Liver (tissue), 9 donors: ENCODE results near the gene GPRC5B. TPM values are rescaled to one million over a fixed set of nuclear protein-coding genes. Genes with fewer than 3 reads are reported as not detected.

Source experiments
- DNase-seq: peaks from one replicate; pipeline ENCODE4 v3.0.0-alpha.2; 2017; ENCODE audit warnings: low spot score
- H3K27ac ChIP-seq, 2 donors: one replicate each; pipeline ENCODE4 v1.7.0; 2013; ENCODE audit warnings: inconsistent platforms in 2 of 2, low read length in 2 of 2, control low read depth in 1 of 2, low read depth in 1 of 2, mild to moderate bottlenecking in 1 of 2
- H3K27me3 ChIP-seq, 4 donors: one replicate each; pipeline versions ENCODE4 v1.6.1 to v1.7.0; 2013; ENCODE audit warnings: low read length in 3 of 4, inconsistent platforms in 1 of 4, mild to moderate bottlenecking in 1 of 4, moderate library complexity in 1 of 4; ENCODE audit not compliant: control insufficient read depth in 4 of 4, insufficient read depth in 4 of 4
- H3K36me3 ChIP-seq, 4 donors: one replicate each; pipeline versions ENCODE4 v1.6.1 to v1.7.0; 2013; ENCODE audit warnings: low read length in 3 of 4, mild to moderate bottlenecking in 3 of 4, low read depth in 1 of 4, moderate library complexity in 1 of 4; ENCODE audit not compliant: control insufficient read depth in 4 of 4, insufficient read depth in 3 of 4
- H3K4me1 ChIP-seq, 4 donors: one replicate each; pipeline versions ENCODE4 v1.6.1 to v1.7.0; 2013; ENCODE audit warnings: low read length in 3 of 4, mild to moderate bottlenecking in 3 of 4, moderate library complexity in 1 of 4; ENCODE audit not compliant: control insufficient read depth in 4 of 4, insufficient read depth in 4 of 4
- H3K4me3 ChIP-seq, 3 donors: one replicate each; pipeline versions ENCODE4 v1.6.1 to v1.7.0; 2013; ENCODE audit warnings: low read length in 3 of 3, control low read depth in 1 of 3, low read depth in 1 of 3, mild to moderate bottlenecking in 1 of 3
- H3K9ac ChIP-seq, 2 donors: one replicate each; pipeline ENCODE4 v1.7.0; 2013; ENCODE audit warnings: low read length in 2 of 2, mild to moderate bottlenecking in 2 of 2, moderate library complexity in 2 of 2, control low read depth in 1 of 2, low read depth in 1 of 2
- H3K9me3 ChIP-seq, 4 donors: one replicate each; pipeline versions ENCODE4 v1.6.1 to v1.7.0; 2013; ENCODE audit warnings: low read length in 3 of 4; ENCODE audit not compliant: control insufficient read depth in 4 of 4
- EGR1 ChIP-seq, 2 donors: IDR thresholded peaks; 2 replicates each; pipeline ENCODE4 v1.6.1; 2016 to 2018; ENCODE audit warnings: antibody characterized with exemption in 2 of 2, low read depth in 2 of 2
- FOXA2 ChIP-seq: IDR thresholded peaks from 2 replicates; pipeline ENCODE4 v1.6.1; 2016; ENCODE audit warnings: antibody characterized with exemption
- GABPA ChIP-seq, 2 donors: IDR thresholded peaks in 1 of 2; conservative IDR thresholded peaks in 1 of 2; 2 replicates each; pipeline ENCODE4 v1.6.1; 2016; ENCODE audit warnings: antibody characterized with exemption in 2 of 2, mild to moderate bottlenecking in 1 of 2, moderate library complexity in 1 of 2
- HNF4A ChIP-seq, 2 donors: conservative IDR thresholded peaks; 2 replicates each; pipeline ENCODE4 v1.6.1; 2016; ENCODE audit warnings: antibody characterized with exemption in 2 of 2, mild to moderate bottlenecking in 2 of 2
- HNF4G ChIP-seq: IDR thresholded peaks from 2 replicates; pipeline ENCODE4 v1.6.1; 2016; ENCODE audit warnings: antibody characterized with exemption
- JUND ChIP-seq, 2 donors: IDR thresholded peaks; 2 replicates each; pipeline ENCODE4 v1.6.1; 2016; ENCODE audit warnings: antibody characterized with exemption in 2 of 2
- NR2F2 ChIP-seq: IDR thresholded peaks from 2 replicates; pipeline ENCODE4 v1.6.1; 2016; ENCODE audit warnings: antibody characterized with exemption
- RAD21 ChIP-seq, 2 donors: IDR thresholded peaks; 2 replicates each; pipeline ENCODE4 v1.6.1; 2016; ENCODE audit warnings: antibody characterized with exemption in 2 of 2, mild to moderate bottlenecking in 2 of 2
- RXRA ChIP-seq, 2 donors: IDR thresholded peaks; 2 replicates each; pipeline ENCODE4 v1.6.1; 2017 to 2018; ENCODE audit warnings: antibody characterized with exemption in 2 of 2, mild to moderate bottlenecking in 1 of 2
- WGBS: extraction: QIAGEN DNeasy Blood & Tissue Kit; methylation state at CpG from one replicate; pipeline ENCODE4 v1.1.7; 2013; 5-methylcytosine and 5-hydroxymethylcytosine counted together
- polyA plus RNA-seq, 2 donors: library from polyadenylated mRNA; stranded (reverse) in 1 of 2; unstranded in 1 of 2; fragments of 200-250 nt in 1 of 2; fragments of >200 nt in 1 of 2; fragmentation: Nextera tagmentation in 1 of 2; extraction: Ambion mirVana in 1 of 2; gene quantifications; one replicate each; pipeline versions ENCODE4 v1.2.1 to v1.2.3, GENCODE V29; 2013 to 2015
- total RNA-seq, 2 donors: library from RNA; depleted of rRNA; stranded (reverse); fragments of >200 nt; gene quantifications; one replicate each; pipeline ENCODE4 v1.2.3, GENCODE V29; 2014
- TF ChIP-seq, protein P1 (sequence below): IDR thresholded peaks from 2 replicates; pipeline ENCODE4 v1.6.1; 2016; ENCODE audit warnings: antibody characterized with exemption
- TF ChIP-seq, protein P2 (sequence below): fragments of 150-350 bp; IDR thresholded peaks from 2 replicates; pipeline ENCODE4 v1.5.1; 2017; ENCODE audit warnings: improper control_type of control experiment, low read depth, low read length; ENCODE audit not compliant: missing input control
- TF ChIP-seq, protein P3 (sequence below): IDR thresholded peaks from 2 replicates; pipeline ENCODE4 v1.6.1; 2016; ENCODE audit warnings: antibody characterized with exemption
- TF ChIP-seq, protein P4 (sequence below): IDR thresholded peaks from 2 replicates; pipeline ENCODE4 v1.6.1; 2016; ENCODE audit warnings: antibody characterized with exemption
- TF ChIP-seq, protein P5 (sequence below): IDR thresholded peaks from 2 replicates; pipeline ENCODE4 v1.6.1; 2016; ENCODE audit warnings: antibody characterized with exemption, mild to moderate bottlenecking
- donor health status: healthy.
- donor health status: healthy.
- donor health status: healthy.
- donor health status: healthy.
- donor health status: healthy.

The GPRC5B gene
- total and polyA plus RNA-seq, 4 donors: 1.5 to 4.7 (median 2.7) TPM

DNA sequence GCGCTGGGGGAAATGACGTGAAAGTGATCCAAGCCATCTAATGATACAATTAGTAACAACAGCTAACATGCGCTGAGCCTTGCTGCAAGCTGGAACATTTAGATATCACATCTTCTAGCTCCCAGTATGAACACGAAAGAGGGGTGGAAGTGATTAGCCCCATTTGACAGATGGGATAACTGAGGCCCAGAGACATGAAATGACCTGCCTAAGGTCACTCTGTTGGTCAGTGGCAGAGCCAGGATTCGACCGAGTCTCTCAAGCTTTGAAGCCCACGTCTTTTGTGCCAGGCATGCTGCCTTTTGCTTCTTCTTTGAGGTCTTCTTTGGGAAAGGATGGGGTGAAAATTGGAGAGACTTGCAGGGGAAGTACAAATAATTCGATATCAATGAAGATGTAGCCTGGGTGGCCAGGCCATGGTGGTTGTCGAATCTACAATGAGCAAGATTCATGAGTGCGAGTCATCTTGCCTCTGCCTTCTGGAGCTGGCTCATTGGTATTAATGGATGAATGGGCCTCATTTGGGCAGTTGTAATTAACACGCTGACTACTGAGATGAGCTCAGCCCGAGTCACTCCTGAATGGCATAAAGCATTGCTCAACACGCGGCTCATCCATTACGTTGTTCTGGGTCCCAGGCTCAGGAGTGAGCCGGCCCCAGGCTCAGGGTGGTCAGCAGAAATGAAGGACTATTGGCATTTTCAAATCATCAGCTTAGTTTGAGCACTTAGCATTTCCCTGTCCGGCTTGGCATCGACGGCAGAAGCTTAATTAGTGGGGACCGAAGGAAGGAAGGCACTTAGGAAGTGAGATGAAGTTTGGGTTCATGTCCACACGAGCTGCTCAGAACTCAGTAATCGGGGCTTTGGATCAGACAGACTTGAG, 28.0 kb upstream of the GPRC5B start:
- WGBS: 80% methylated on average over 22 of the region's 22 CpGs
- TF ChIP-seq RAD21 (IDR thresholded peaks at IDR 0.05): no peak

DNA sequence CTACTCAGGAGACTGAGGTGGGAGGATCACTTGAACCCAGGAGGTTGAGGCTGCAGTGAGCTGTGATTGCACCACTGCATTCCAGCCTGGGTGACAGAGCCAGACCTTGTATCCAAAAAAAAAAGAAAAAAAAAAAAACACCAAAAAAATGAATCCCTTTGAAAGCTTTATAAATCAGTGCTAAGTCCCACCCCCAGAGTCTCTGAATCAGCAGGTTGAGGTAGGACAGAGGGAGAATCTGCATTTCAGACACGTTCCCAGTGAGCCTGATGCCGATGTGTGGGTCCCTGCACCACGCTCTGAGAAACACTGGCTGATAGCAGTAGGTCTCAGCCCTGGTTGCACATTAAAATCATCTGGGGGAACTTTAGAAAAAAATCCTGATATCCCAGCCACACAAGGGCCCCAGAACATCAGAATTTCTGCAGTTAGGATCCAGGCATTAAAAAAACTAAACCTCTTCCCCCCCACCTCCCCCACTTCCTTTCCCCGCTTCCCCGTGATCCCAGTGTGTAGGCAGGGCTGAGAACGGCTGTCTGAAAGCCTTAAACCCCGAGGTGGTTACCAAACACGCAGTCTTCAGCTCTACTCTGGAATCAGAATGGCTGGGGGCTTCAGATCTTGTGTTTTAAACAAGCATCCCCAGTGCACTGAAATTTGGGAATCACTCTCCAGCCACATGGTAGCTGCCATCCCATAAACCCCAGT, 27.3 kb upstream of the GPRC5B start:
- no peak overlapping the region for H3K27ac ChIP-seq
- WGBS: 70% methylated on average over 8 of the region's 8 CpGs
- H3K9me3 ChIP-seq: no peaks in the 10 kb centered on the region
- H3K36me3 ChIP-seq: no peaks in the 10 kb centered on the region
- no peak overlapping the region for H3K9ac ChIP-seq
- H3K4me1 ChIP-seq: peaks cover 0 to 2% (median 0%) of the 10 kb centered on the region in 4 donors
- TF ChIP-seq, protein P1, sequence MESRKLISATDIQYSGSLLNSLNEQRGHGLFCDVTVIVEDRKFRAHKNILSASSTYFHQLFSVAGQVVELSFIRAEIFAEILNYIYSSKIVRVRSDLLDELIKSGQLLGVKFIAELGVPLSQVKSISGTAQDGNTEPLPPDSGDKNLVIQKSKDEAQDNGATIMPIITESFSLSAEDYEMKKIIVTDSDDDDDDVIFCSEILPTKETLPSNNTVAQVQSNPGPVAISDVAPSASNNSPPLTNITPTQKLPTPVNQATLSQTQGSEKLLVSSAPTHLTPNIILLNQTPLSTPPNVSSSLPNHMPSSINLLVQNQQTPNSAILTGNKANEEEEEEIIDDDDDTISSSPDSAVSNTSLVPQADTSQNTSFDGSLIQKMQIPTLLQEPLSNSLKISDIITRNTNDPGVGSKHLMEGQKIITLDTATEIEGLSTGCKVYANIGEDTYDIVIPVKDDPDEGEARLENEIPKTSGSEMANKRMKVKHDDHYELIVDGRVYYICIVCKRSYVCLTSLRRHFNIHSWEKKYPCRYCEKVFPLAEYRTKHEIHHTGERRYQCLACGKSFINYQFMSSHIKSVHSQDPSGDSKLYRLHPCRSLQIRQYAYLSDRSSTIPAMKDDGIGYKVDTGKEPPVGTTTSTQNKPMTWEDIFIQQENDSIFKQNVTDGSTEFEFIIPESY: no peak
- TF ChIP-seq, protein P2, sequence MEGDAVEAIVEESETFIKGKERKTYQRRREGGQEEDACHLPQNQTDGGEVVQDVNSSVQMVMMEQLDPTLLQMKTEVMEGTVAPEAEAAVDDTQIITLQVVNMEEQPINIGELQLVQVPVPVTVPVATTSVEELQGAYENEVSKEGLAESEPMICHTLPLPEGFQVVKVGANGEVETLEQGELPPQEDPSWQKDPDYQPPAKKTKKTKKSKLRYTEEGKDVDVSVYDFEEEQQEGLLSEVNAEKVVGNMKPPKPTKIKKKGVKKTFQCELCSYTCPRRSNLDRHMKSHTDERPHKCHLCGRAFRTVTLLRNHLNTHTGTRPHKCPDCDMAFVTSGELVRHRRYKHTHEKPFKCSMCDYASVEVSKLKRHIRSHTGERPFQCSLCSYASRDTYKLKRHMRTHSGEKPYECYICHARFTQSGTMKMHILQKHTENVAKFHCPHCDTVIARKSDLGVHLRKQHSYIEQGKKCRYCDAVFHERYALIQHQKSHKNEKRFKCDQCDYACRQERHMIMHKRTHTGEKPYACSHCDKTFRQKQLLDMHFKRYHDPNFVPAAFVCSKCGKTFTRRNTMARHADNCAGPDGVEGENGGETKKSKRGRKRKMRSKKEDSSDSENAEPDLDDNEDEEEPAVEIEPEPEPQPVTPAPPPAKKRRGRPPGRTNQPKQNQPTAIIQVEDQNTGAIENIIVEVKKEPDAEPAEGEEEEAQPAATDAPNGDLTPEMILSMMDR: no peak
- TF ChIP-seq RAD21 (IDR thresholded peaks at IDR 0.05) (no peak), EGR1 (IDR thresholded peaks at IDR 0.05; ENCODE audit: low read depth in 2 of 2) (no peak), HNF4A (conservative IDR thresholded peaks at IDR 0.05) (no peak), FOXA2 (no peak), HNF4G (no peak), RXRA (IDR thresholded peaks at IDR 0.05) (no peak), GABPA (IDR thresholded peaks at IDR 0.05 in 1 of 2, conservative IDR thresholded peaks at IDR 0.05 in 1 of 2) (no peak), JUND (IDR thresholded peaks at IDR 0.05) (no peak), NR2F2 (no peak)
- TF ChIP-seq, protein P3, sequence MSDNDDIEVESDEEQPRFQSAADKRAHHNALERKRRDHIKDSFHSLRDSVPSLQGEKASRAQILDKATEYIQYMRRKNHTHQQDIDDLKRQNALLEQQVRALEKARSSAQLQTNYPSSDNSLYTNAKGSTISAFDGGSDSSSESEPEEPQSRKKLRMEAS: no peak
- TF ChIP-seq, protein P4, sequence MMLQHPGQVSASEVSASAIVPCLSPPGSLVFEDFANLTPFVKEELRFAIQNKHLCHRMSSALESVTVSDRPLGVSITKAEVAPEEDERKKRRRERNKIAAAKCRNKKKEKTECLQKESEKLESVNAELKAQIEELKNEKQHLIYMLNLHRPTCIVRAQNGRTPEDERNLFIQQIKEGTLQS: no peak
- TF ChIP-seq, protein P5, sequence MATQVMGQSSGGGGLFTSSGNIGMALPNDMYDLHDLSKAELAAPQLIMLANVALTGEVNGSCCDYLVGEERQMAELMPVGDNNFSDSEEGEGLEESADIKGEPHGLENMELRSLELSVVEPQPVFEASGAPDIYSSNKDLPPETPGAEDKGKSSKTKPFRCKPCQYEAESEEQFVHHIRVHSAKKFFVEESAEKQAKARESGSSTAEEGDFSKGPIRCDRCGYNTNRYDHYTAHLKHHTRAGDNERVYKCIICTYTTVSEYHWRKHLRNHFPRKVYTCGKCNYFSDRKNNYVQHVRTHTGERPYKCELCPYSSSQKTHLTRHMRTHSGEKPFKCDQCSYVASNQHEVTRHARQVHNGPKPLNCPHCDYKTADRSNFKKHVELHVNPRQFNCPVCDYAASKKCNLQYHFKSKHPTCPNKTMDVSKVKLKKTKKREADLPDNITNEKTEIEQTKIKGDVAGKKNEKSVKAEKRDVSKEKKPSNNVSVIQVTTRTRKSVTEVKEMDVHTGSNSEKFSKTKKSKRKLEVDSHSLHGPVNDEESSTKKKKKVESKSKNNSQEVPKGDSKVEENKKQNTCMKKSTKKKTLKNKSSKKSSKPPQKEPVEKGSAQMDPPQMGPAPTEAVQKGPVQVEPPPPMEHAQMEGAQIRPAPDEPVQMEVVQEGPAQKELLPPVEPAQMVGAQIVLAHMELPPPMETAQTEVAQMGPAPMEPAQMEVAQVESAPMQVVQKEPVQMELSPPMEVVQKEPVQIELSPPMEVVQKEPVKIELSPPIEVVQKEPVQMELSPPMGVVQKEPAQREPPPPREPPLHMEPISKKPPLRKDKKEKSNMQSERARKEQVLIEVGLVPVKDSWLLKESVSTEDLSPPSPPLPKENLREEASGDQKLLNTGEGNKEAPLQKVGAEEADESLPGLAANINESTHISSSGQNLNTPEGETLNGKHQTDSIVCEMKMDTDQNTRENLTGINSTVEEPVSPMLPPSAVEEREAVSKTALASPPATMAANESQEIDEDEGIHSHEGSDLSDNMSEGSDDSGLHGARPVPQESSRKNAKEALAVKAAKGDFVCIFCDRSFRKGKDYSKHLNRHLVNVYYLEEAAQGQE: no peak
- H3K27me3 ChIP-seq: no peaks in the 10 kb centered on the region
- H3K4me3 ChIP-seq: no peak overlapping the region
- no peak for DNase-seq

More for the DNA sequence above, 28.0 kb upstream of the GPRC5B start:
- no peak overlapping the region for H3K9ac ChIP-seq
- H3K9me3 ChIP-seq: no peaks in the 10 kb centered on the region
- no peaks in the 10 kb centered on the region for H3K36me3 ChIP-seq
- no peak for DNase-seq
- peaks cover 0 to under 1% (median 0%) of the 10 kb centered on the region in 4 donors for H3K4me1 ChIP-seq
- no peaks in the 10 kb centered on the region for H3K27me3 ChIP-seq
- H3K27ac ChIP-seq: no peak overlapping the region
- no peak overlapping the region for H3K4me3 ChIP-seq
